Neutrophil (primary cell): Measurements from ENCODE around the gene KCNJ9.

Experiments used
- H3K27ac ChIP-seq: fragments of 200-600 bp; sonication (generic); 2 replicates; pipeline ENCODE4 v1.5.1; 2016; ENCODE audit warnings: mild to moderate bottlenecking, moderate library complexity
- H3K27me3 ChIP-seq: fragments of 200-600 bp; sonication (generic); 2 replicates; pipeline ENCODE4 v1.6.0; 2016; ENCODE audit warnings: mild to moderate bottlenecking
- H3K36me3 ChIP-seq: fragments of 200-600 bp; sonication (generic); 2 replicates; pipeline ENCODE4 v1.5.1; 2017
- H3K4me1 ChIP-seq, 2 experiments: fragments of 200-600 bp in 1 of 2; sonication (generic) in 1 of 2; 1 replicate in 1 of 2; 2 replicates in 1 of 2; pipeline versions ENCODE4 v1.5.1 to v1.6.1; 2013 to 2016; ENCODE audit warnings: low read depth in 1 of 2, low read length in 1 of 2, mild to moderate bottlenecking in 1 of 2, moderate library complexity in 1 of 2; ENCODE audit not compliant: control insufficient read depth in 1 of 2, insufficient read depth in 1 of 2
- H3K4me3 ChIP-seq, 2 experiments: fragments of 200-600 bp in 1 of 2; sonication (generic) in 1 of 2; 1 replicate in 1 of 2; 2 replicates in 1 of 2; pipeline ENCODE4 v1.5.1; 2013 to 2016; ENCODE audit warnings: low read depth in 1 of 2, low read length in 1 of 2, mild to moderate bottlenecking in 1 of 2, moderate library complexity in 1 of 2
- H3K9me3 ChIP-seq: fragments of 200-600 bp; sonication (generic); 2 replicates; pipeline ENCODE4 v1.5.1; 2016
- TF ChIP-seq, protein P1 (sequence below): fragments of 200-600 bp; sonication (generic); IDR thresholded peaks from 2 replicates; pipeline ENCODE4 v1.5.1; 2016; ENCODE audit warnings: antibody characterized with exemption

KCNJ9 gene

DNA sequence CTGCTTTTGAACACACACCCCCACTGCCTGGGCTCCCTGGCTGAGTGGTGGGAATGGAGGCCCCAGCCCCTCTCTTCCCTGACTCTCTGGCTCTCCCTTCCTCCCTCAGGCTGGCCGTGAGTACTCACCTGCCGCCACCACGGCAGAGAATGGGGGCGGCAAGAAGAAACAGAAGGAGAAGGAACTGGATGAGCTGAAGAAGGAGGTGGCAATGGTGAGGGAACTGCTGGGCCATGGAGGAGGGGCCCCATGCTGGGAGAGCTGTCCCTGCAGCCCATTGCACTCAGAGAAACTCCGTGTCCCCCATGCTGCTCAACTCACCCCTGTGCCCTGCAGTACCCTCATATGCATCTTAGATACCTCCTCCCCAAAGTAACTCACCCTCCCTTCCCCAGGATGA, 39.5 kb downstream of the KCNJ9 start:
- Histone ChIP-seq H3K27me3 (peaks cover 26% of the 10 kb centered on the region), H3K9me3 (no peaks in the 10 kb centered on the region), H3K4me1 (no peaks in the 10 kb centered on the region)

DNA sequence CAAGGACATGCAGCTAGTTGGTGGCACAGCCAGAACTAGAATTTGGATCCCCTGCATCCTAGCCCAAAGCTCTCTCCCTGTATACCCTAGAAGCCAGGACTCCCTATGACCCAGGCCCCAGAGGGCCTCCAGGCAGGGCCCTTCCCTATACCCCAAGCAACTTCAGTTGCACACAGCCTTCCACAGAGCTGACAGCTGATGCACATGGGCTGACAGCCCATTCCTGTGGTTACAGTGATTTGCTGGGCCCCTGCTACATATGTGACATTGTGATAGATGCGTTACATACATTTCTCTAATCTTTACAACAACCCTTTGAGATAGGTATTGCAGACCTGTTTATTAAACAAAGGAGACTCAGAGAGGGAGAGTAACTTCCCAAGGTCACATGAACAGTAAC, 40.0 kb downstream of the KCNJ9 start:
- Histone ChIP-seq H3K27ac (no peak overlapping the region), H3K4me1 (no peaks in the 10 kb centered on the region), H3K4me3 (no peak overlapping the region), H3K27me3 (peaks cover 20% of the 10 kb centered on the region), H3K9me3 (no peaks in the 10 kb centered on the region), H3K36me3 (no peaks in the 10 kb centered on the region)
- TF ChIP-seq, protein P1, sequence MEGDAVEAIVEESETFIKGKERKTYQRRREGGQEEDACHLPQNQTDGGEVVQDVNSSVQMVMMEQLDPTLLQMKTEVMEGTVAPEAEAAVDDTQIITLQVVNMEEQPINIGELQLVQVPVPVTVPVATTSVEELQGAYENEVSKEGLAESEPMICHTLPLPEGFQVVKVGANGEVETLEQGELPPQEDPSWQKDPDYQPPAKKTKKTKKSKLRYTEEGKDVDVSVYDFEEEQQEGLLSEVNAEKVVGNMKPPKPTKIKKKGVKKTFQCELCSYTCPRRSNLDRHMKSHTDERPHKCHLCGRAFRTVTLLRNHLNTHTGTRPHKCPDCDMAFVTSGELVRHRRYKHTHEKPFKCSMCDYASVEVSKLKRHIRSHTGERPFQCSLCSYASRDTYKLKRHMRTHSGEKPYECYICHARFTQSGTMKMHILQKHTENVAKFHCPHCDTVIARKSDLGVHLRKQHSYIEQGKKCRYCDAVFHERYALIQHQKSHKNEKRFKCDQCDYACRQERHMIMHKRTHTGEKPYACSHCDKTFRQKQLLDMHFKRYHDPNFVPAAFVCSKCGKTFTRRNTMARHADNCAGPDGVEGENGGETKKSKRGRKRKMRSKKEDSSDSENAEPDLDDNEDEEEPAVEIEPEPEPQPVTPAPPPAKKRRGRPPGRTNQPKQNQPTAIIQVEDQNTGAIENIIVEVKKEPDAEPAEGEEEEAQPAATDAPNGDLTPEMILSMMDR, result no peak

More for the DNA sequence above, 39.5 kb downstream of the KCNJ9 start:
- Histone ChIP-seq H3K27ac (no peak overlapping the region), H3K36me3 (no peaks in the 10 kb centered on the region), H3K4me3 (no peak overlapping the region)
- TF ChIP-seq, protein P1, result no peak

DNA sequence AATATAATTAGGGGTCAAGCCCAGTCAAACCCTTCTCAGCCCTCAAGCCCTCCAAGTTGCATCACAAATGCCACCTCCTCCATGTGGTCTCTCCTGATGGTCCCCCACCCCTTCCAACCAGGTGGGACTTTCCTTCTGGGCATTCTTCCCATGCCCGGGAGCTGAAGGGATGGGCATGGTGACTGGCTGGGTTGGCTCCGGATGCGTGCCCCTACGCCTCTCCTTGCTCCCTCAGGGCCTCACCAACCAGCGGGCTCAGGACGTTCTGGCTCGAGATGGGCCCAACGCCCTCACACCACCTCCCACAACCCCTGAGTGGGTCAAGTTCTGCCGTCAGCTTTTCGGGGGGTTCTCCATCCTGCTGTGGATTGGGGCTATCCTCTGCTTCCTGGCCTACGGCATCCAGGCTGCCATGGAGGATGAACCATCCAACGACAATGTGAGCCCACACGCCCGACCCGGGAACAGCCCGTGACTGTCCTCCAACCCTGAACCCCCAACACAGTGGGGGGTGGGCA, 41.7 kb downstream of the KCNJ9 start:
- Histone ChIP-seq H3K27ac (no peak overlapping the region), H3K27me3 (peaks cover 4% of the 10 kb centered on the region), H3K36me3 (no peaks in the 10 kb centered on the region), H3K4me1 (no peaks in the 10 kb centered on the region), H3K4me3 (no peak overlapping the region), H3K9me3 (no peaks in the 10 kb centered on the region)
- TF ChIP-seq, protein P1, result no peak

DNA sequence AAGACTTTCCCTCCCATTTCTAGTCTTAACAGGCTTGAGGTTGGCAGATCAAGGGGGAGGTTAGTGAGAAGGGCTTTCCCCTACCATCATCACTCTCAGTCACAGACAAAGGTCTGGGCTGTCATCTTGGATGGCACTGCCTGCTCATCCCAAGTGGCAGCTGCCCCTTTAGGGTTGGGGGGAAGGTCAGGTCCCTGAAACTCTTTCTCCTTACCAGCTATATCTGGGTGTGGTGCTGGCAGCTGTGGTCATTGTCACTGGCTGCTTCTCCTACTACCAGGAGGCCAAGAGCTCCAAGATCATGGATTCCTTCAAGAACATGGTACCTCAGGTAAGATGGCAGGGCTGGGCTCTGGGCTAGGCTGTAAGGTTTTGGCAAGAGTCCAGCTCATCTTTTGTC, 42.4 kb downstream of the KCNJ9 start:
- TF ChIP-seq, protein P1, result no peak
- H3K27me3 ChIP-seq, result no peaks in the 10 kb centered on the region
- H3K36me3 ChIP-seq, result no peaks in the 10 kb centered on the region
- H3K4me1 ChIP-seq, result no peaks in the 10 kb centered on the region
- H3K9me3 ChIP-seq, result no peaks in the 10 kb centered on the region
- H3K27ac ChIP-seq, result no peak overlapping the region
- no peak overlapping the region for H3K4me3 ChIP-seq

DNA sequence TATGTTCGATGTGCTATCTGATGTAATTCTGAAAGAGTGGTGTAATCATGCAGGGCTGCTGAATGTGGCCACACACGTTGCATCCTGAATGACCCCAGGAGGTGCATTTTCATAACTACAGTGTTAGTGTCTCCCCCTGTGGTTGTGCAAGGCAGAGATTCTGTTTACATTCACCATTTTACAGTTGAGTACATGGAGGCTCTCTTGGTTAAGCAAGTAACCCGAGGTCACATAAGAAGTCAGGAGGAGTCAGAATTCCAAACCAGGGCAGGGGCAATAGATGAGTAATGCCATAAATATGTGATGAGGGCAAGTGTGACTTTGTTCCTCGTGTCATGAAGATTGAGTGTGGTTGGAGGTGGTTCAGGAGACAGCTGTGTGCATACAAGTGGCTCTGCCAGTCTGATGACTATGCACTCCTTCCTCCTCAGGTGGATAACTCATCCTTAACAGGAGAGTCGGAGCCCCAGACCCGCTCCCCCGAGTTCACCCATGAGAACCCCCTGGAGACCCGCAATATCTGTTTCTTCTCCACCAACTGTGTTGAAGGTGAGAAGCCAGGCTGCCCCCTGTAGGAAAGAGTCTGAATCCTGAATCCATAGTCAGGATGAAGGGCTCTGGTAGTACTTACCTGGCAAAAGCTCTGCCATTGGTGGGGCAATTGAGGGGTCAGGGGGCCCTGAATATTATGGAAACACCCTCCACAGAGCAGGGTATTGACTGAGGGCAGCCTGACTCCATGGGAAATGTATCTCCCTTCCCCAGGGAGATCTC, 43.6 kb downstream of the KCNJ9 start:
- no peaks in the 10 kb centered on the region for H3K36me3 ChIP-seq
- H3K27ac ChIP-seq, result no peak overlapping the region
- no peaks in the 10 kb centered on the region for H3K4me1 ChIP-seq
- TF ChIP-seq, protein P1, result no peak
- H3K27me3 ChIP-seq, result no peaks in the 10 kb centered on the region
- H3K9me3 ChIP-seq, result no peaks in the 10 kb centered on the region
- no peak overlapping the region for H3K4me3 ChIP-seq
